ENCODE results near the gene ENPEP. TPM values are rescaled to one million over a fixed set of nuclear protein-coding genes. Genes with fewer than 3 reads are reported as not detected.
"Not testable (repeated sequence)": the region's sequence is repeated elsewhere in the genome, so short reads cannot be mapped to it uniquely, and the experiment has no call there.

Gene ENPEP
- total RNA-seq, 1 donor from 2014 or later: 1.7 TPM

GRCh38 chr4:110472583-110473329 is 3.2 kb upstream of the ENPEP start:
- peaks cover 3% of the 10 kb centered on the region for H3K9me3 Mint-ChIP-seq (ENCODE audit: low read depth)
- H3K36me3 Mint-ChIP-seq (ENCODE audit: insufficient read depth): peaks cover 1% of the 10 kb centered on the region
- no peak overlapping the region for H3K27ac Mint-ChIP-seq
- no peak overlapping the region for H3K4me3 Mint-ChIP-seq (ENCODE audit: low read depth)
- H3K27me3 Mint-ChIP-seq: peaks cover 65% of the 10 kb centered on the region
- H3K4me1 Mint-ChIP-seq (ENCODE audit: low read depth): peaks cover 14% of the 10 kb centered on the region
- no peak for DNase-seq (ENCODE audit: low spot score, unreplicated experiment)
- TF ChIP-seq CTCF (IDR thresholded peaks at IDR 0.05; ENCODE audit: unreplicated experiment): no peak

GRCh38 chr4:110474481-110474880 is 1.5 kb upstream of the ENPEP start:
- no peak overlapping the region for H3K4me3 Mint-ChIP-seq (ENCODE audit: low read depth)
- no peak for DNase-seq (ENCODE audit: low spot score, unreplicated experiment)
- peaks cover 15% of the 10 kb centered on the region for H3K4me1 Mint-ChIP-seq (ENCODE audit: low read depth)
- no peak overlapping the region for H3K27ac Mint-ChIP-seq
- H3K36me3 Mint-ChIP-seq (ENCODE audit: insufficient read depth): peaks cover 1% of the 10 kb centered on the region
- peaks cover 2% of the 10 kb centered on the region for H3K9me3 Mint-ChIP-seq (ENCODE audit: low read depth)
- no peak for TF ChIP-seq CTCF (IDR thresholded peaks at IDR 0.05; ENCODE audit: unreplicated experiment)
- H3K27me3 Mint-ChIP-seq: peaks cover 68% of the 10 kb centered on the region

GRCh38 chr4:110475080-110475479 is 875 bp upstream of the ENPEP start:
- not testable (repeated sequence) for H3K9me3 Mint-ChIP-seq (ENCODE audit: low read depth); H3K36me3 Mint-ChIP-seq (ENCODE audit: insufficient read depth); DNase-seq (ENCODE audit: low spot score, unreplicated experiment); H3K4me3 Mint-ChIP-seq (ENCODE audit: low read depth); H3K27ac Mint-ChIP-seq
- peaks cover 15% of the 10 kb centered on the region for H3K4me1 Mint-ChIP-seq (ENCODE audit: low read depth)
- H3K27me3 Mint-ChIP-seq: peaks cover 67% of the 10 kb centered on the region

DNA sequence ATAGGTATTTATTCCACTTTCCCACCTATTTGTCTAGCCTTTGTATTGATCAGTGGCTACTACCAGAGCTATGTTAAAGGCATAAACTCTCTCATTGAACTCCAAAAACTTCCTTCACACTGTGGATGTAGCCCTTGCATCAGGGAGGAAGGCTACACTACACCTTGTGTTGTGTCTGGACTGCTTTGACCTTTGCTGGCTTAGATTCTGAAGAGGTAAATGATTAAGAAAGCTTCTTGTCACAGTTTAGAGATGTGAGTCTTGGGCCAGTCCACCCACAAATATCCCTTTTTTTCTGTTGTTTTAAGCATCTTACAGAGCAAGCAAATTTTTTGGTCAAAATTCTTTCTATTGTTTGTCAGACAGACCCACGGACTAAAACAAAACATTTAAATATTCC is 1.9 kb downstream of the ENPEP start:
- Mint-ChIP-seq H3K9me3 (ENCODE audit: low read depth) (no peaks in the 10 kb centered on the region), H3K27ac (no peak overlapping the region), H3K4me3 (ENCODE audit: low read depth) (no peak overlapping the region), H3K27me3 (peaks cover 69% of the 10 kb centered on the region), H3K4me1 (ENCODE audit: low read depth) (peaks cover 15% of the 10 kb centered on the region), H3K36me3 (ENCODE audit: insufficient read depth) (peaks cover 1% of the 10 kb centered on the region)
- DNase-seq (ENCODE audit: low spot score, unreplicated experiment): no peak
- no peak for TF ChIP-seq CTCF (IDR thresholded peaks at IDR 0.05; ENCODE audit: unreplicated experiment)

- no peak overlapping the region for H3K27ac Mint-ChIP-seq
- H3K4me1 Mint-ChIP-seq (ENCODE audit: low read depth): peaks cover 13% of the 10 kb centered on the region
- H3K27me3 Mint-ChIP-seq: peaks cover 55% of the 10 kb centered on the region
- TF ChIP-seq CTCF (IDR thresholded peaks at IDR 0.05; ENCODE audit: unreplicated experiment): no peak
- H3K4me3 Mint-ChIP-seq (ENCODE audit: low read depth): no peak overlapping the region
- H3K9me3 Mint-ChIP-seq (ENCODE audit: low read depth): no peaks in the 10 kb centered on the region
- DNase-seq (ENCODE audit: low spot score, unreplicated experiment): no peak
- H3K36me3 Mint-ChIP-seq (ENCODE audit: insufficient read depth): peaks cover 1% of the 10 kb centered on the region
These were observed 4.1 kb downstream of the ENPEP start for GRCh38 chr4:110480031-110480549.
